OCI-LY7 (cell line): ENCODE measurements around the gene TMEM30B. TPM values are rescaled to one million over a fixed set of nuclear protein-coding genes. Genes with fewer than 3 reads are reported as not detected.

Source experiments
- BruUV-seq: library from RNA; stranded (reverse); fragments of 400-500 nt; replicated peaks from 2 replicates; lab custom pipeline; 2021; lab: Mats Ljungman, UMichigan
- CTCF ChIA-PET: fragments of 300-600 bp; sonication (Branson Sonifier 250); formaldehyde crosslinking; loops from one replicate; lab custom pipeline; 2022; ENCODE audit warnings: antibody characterized with exemption; ENCODE audit not compliant: unreplicated experiment; lab: Charles Lee
- POLR2A ChIA-PET: fragments of 300-600 bp; sonication (Branson Sonifier 250); formaldehyde crosslinking; loops from one replicate; lab custom pipeline; 2022; ENCODE audit warnings: antibody characterized with exemption; lab: Charles Lee
- DNase-seq: peaks from one replicate; pipeline ENCODE4 v3.0.0-alpha.2; 2015; ENCODE audit warnings: low spot score
- H2AFZ ChIP-seq: fragments of 200-600 bp; sonication (generic), shearing (Covaris generic); 2 replicates; pipeline ENCODE4 v1.6.1; 2014; ENCODE audit warnings: mild to moderate bottlenecking, antibody characterized with exemption, low read length, moderate library complexity
- H3K27ac ChIP-seq: fragments of 200-600 bp; sonication (generic); 2 replicates; pipeline ENCODE4 v1.5.1; 2014; ENCODE audit warnings: mixed run types, low read depth, mild to moderate bottlenecking, moderate library complexity, low read length, inconsistent platforms; ENCODE audit not compliant: poor library complexity, severe bottlenecking
- H3K36me3 ChIP-seq: fragments of 200-600 bp; sonication (generic); 2 replicates; pipeline ENCODE4 v1.6.1; 2014; ENCODE audit warnings: mild to moderate bottlenecking, antibody characterized with exemption, low read length, moderate library complexity, mixed read lengths; ENCODE audit not compliant: insufficient read depth
- H3K4me1 ChIP-seq: fragments of 200-600 bp; sonication (generic); 2 replicates; pipeline ENCODE4 v1.5.1; 2014; ENCODE audit warnings: mild to moderate bottlenecking, low read length; ENCODE audit not compliant: insufficient read depth, poor library complexity, severe bottlenecking
- H3K4me2 ChIP-seq: fragments of 200-600 bp; sonication (generic); 2 replicates; pipeline ENCODE4 v1.6.1; 2014; ENCODE audit warnings: mild to moderate bottlenecking, low read length
- H3K4me3 ChIP-seq: fragments of 200-600 bp; sonication (generic); 2 replicates; pipeline ENCODE4 v1.5.1; 2014; ENCODE audit warnings: mild to moderate bottlenecking, low read depth, low read length; ENCODE audit not compliant: poor library complexity, severe bottlenecking
- H3K79me2 ChIP-seq: fragments of 200-600 bp; sonication (generic); 2 replicates; pipeline ENCODE4 v1.6.1; 2016; ENCODE audit warnings: low read depth, mild to moderate bottlenecking, low read length, moderate library complexity, mixed read lengths; ENCODE audit not compliant: insufficient read depth
- H3K9me2 ChIP-seq: fragments of 200-600 bp; sonication (generic); 2 replicates; pipeline ENCODE4 v1.6.1; 2016; ENCODE audit warnings: mild to moderate bottlenecking, low read length, mixed read lengths; ENCODE audit not compliant: insufficient read depth
- H3K9me3 ChIP-seq: fragments of 200-600 bp; sonication (generic); 2 replicates; pipeline ENCODE4 v1.6.1; 2014; ENCODE audit warnings: mild to moderate bottlenecking, mixed run types, low read length, mixed read lengths
- H4K20me1 ChIP-seq: fragments of 200-600 bp; sonication (generic); 2 replicates; pipeline ENCODE4 v1.6.1; 2014; ENCODE audit warnings: mild to moderate bottlenecking, antibody characterized with exemption, low read length, moderate library complexity, mixed read lengths; ENCODE audit not compliant: insufficient read depth
- EZH2phosphoT487 ChIP-seq: fragments of 200-600 bp; sonication (generic); IDR thresholded peaks from 2 replicates; pipeline ENCODE4 v1.6.1; 2018; ENCODE audit warnings: low read depth, borderline replicate concordance, mild to moderate bottlenecking, mixed run types, antibody characterized with exemption, low read length, moderate library complexity, mixed read lengths
- intact Hi-C: fragments of 100-400 bp; cut with micrococcal nuclease; formaldehyde crosslinking; loops from one replicate; pipeline ENCODE4 v1.10.0; 2022; ENCODE audit not compliant: unreplicated experiment
- total RNA-seq, 2 experiments: library from RNA; depleted of rRNA in 1 of 2; stranded (reverse); fragments of >200 nt in 1 of 2; shearing (Covaris generic) in 1 of 2; gene quantifications; 2 replicates each; pipeline ENCODE4 v1.2.3, GENCODE V29; 2014 to 2022
- TF ChIP-seq, protein P1 (sequence below): fragments of 200-600 bp; sonication (generic); conservative IDR thresholded peaks from 2 replicates; pipeline ENCODE4 v1.5.1; 2014; ENCODE audit warnings: mild to moderate bottlenecking, antibody characterized with exemption, low read length, moderate library complexity, mixed read lengths

TMEM30B gene
- total RNA-seq, 2 experiments from 2014 or later, result not detected

DNA sequence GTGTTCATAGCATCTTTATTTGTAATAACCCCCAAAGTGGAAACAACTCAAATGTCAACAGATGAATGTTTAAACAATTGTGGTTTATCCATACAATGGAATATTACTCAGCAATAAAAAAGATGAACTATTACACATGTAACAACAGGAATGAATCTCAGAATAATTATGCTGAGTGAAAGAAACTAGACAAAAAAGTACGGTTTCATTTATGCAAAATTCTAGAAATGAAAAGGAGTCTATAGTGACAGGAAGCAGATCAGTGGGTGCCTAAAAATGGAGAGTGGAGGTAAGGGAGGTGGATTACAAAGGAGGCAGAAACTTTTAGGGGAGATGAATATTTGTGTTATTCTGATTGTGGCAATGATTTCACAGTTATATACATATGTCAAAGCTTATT is 45.0 kb upstream of the TMEM30B start:
- BruUV-seq, result no TSS peak
- Histone ChIP-seq H3K27ac (no peak overlapping the region), H3K9me2 (no peaks in the 10 kb centered on the region), H3K36me3 (no peaks in the 10 kb centered on the region), H2AFZ (no peak overlapping the region), H3K4me2 (no peak overlapping the region), H3K9me3 (no peaks in the 10 kb centered on the region), H4K20me1 (no peaks in the 10 kb centered on the region), H3K4me1 (no peaks in the 10 kb centered on the region), H3K79me2 (no peaks in the 10 kb centered on the region), H3K4me3 (no peak overlapping the region)
- CTCF ChIA-PET, result no interaction called here
- POLR2A ChIA-PET, result no interaction called here
- TF ChIP-seq, protein P1, sequence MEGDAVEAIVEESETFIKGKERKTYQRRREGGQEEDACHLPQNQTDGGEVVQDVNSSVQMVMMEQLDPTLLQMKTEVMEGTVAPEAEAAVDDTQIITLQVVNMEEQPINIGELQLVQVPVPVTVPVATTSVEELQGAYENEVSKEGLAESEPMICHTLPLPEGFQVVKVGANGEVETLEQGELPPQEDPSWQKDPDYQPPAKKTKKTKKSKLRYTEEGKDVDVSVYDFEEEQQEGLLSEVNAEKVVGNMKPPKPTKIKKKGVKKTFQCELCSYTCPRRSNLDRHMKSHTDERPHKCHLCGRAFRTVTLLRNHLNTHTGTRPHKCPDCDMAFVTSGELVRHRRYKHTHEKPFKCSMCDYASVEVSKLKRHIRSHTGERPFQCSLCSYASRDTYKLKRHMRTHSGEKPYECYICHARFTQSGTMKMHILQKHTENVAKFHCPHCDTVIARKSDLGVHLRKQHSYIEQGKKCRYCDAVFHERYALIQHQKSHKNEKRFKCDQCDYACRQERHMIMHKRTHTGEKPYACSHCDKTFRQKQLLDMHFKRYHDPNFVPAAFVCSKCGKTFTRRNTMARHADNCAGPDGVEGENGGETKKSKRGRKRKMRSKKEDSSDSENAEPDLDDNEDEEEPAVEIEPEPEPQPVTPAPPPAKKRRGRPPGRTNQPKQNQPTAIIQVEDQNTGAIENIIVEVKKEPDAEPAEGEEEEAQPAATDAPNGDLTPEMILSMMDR, result no peak
- TF ChIP-seq EZH2phosphoT487, result no peak
- no peak for DNase-seq
- intact Hi-C loops, result no loop called here

DNA sequence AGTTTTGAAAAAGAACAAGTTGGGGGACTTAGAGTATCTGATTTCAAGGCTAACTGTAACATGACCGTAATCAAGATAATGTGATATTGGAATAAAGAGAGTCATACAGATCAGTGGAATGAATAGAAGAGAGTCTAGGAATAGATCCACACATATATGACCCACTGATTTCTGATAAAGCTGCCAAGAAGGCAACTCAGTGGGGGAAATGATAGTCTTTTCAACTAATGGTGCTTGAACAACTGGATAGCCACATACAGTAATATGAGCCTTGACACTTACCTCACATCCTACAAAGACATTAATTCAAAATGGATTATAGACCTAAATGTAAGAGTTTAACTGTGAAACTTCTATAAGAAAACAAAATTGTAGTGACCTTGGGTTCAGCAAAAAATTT is 44.0 kb upstream of the TMEM30B start:
- no peaks in the 10 kb centered on the region for H3K9me2 ChIP-seq
- no peaks in the 10 kb centered on the region for H3K79me2 ChIP-seq
- H3K4me2 ChIP-seq, result no peak overlapping the region
- DNase-seq, result no peak
- BruUV-seq, result no TSS peak
- no peaks in the 10 kb centered on the region for H3K4me1 ChIP-seq
- H3K36me3 ChIP-seq, result no peaks in the 10 kb centered on the region
- no peak for TF ChIP-seq EZH2phosphoT487
- TF ChIP-seq, protein P1, result no peak
- POLR2A ChIA-PET, result no interaction called here
- intact Hi-C loops, result no loop called here
- H3K9me3 ChIP-seq, result no peaks in the 10 kb centered on the region
- CTCF ChIA-PET, result no interaction called here
- H2AFZ ChIP-seq, result no peak overlapping the region
- no peaks in the 10 kb centered on the region for H4K20me1 ChIP-seq
- no peak overlapping the region for H3K4me3 ChIP-seq
- H3K27ac ChIP-seq, result no peak overlapping the region

DNA sequence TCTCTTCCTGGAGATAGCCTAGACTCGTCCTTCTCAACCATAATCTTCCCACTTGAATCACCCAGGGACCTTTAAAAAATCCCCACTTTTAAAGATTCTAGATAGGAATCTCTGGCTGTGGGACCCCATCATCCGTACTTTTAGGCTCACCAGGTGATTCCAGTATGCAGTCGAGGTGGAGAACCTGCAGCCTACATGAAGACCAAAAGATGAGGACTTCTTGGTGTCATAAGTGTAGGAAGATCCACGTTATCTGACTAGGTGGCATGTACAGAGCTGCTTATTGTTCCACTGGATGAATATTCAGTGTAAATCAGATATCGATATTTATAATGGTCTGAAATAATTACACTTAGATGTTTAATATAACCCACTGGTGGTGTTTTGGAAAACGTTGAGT is 42.8 kb upstream of the TMEM30B start:
- H2AFZ ChIP-seq, result no peak overlapping the region
- no peaks in the 10 kb centered on the region for H3K9me3 ChIP-seq
- H3K27ac ChIP-seq, result no peak overlapping the region
- H3K79me2 ChIP-seq, result no peaks in the 10 kb centered on the region
- intact Hi-C loops, result no loop called here
- ChIA-PET CTCF (no interaction called here), POLR2A (interaction anchor here (0.6 to 1.0 kb wide), 2 partner anchors 15 to 358 kb away, joined by 3 to 5 read pairs; no protein-coding TSS in a partner anchor)
- no peaks in the 10 kb centered on the region for H3K9me2 ChIP-seq
- H3K36me3 ChIP-seq, result no peaks in the 10 kb centered on the region
- no peak overlapping the region for H3K4me2 ChIP-seq
- H4K20me1 ChIP-seq, result no peaks in the 10 kb centered on the region
- no peak for DNase-seq
- H3K4me1 ChIP-seq, result no peaks in the 10 kb centered on the region
- H3K4me3 ChIP-seq, result no peak overlapping the region
- TF ChIP-seq, protein P1, result no peak
- no peak for TF ChIP-seq EZH2phosphoT487
- BruUV-seq, result no TSS peak
